ENCODE results near the gene THAP4.
A peak's percentile ranks its signal among the peaks of the same experiment; 100 is the strongest.

DNA sequence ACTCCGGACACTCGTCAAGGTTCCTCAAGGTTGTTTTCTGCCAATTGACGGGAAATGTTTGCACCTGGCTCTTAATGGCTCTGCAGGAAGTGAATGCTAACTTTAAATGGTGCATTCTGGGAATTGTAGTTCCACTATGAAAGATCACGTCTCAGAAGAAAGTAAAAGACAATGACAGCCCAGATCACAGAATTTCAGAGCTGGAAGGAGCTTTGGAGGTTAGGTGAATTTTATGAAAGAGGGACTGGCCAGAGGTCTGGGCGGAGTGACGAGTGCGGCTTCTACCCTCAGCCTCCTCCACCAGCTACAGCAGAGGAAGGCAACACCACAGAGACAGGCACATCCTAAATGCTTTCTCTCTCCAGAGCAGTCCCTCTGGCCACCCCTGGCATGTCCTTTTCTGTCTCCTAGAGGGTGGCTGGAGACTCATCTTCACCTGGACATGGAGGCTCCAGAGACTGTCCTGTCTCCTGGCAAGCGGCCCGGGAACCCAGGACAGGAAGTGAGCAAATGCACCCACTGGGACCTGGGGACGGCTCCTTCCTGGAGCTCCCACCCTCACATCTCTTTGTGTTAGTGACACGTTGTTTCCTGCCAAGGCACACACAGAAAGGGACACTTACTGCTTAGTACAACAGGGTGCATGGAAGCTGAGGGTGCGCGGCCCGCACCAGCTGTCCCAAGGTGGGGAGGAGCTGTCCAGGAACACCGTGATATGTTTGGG is 19.4 kb downstream of the THAP4 start:
- TF ChIP-seq, protein P1, sequence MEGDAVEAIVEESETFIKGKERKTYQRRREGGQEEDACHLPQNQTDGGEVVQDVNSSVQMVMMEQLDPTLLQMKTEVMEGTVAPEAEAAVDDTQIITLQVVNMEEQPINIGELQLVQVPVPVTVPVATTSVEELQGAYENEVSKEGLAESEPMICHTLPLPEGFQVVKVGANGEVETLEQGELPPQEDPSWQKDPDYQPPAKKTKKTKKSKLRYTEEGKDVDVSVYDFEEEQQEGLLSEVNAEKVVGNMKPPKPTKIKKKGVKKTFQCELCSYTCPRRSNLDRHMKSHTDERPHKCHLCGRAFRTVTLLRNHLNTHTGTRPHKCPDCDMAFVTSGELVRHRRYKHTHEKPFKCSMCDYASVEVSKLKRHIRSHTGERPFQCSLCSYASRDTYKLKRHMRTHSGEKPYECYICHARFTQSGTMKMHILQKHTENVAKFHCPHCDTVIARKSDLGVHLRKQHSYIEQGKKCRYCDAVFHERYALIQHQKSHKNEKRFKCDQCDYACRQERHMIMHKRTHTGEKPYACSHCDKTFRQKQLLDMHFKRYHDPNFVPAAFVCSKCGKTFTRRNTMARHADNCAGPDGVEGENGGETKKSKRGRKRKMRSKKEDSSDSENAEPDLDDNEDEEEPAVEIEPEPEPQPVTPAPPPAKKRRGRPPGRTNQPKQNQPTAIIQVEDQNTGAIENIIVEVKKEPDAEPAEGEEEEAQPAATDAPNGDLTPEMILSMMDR (IDR thresholded peaks at IDR 0.05) = no peak
- TF ChIP-seq POLR2A (IDR thresholded peaks at IDR 0.05) (no peak), EP300 (IDR thresholded peaks at IDR 0.05) (no peak), POLR2AphosphoS5 (IDR thresholded peaks at IDR 0.05) (peak; percentile 14 to 48 (median 48))

Data from stomach (tissue), 4 donors.